Neural progenitor cell (in vitro differentiated cells): ENCODE measurements around the gene KISS1R. TPM values are rescaled to one million over a fixed set of nuclear protein-coding genes. Genes with fewer than 3 reads are reported as not detected.

ENCODE experiments used
- DNase-seq: peaks from one replicate; pipeline ENCODE4 v3.0.0-alpha.2; 2016; ENCODE audit warnings: low spot score
- H2AFZ ChIP-seq: fragments of 200-600 bp; sonication (generic); replicated peaks from 2 replicates; pipeline ENCODE4 v1.6.1; 2016; ENCODE audit warnings: antibody characterized with exemption
- H3F3A ChIP-seq: fragments of 200-600 bp; sonication (generic); 2 replicates; pipeline ENCODE4 v1.6.1; 2016; ENCODE audit warnings: antibody characterized with exemption, low read depth
- H3K27ac ChIP-seq: fragments of 200-600 bp; sonication (generic); 2 replicates; pipeline ENCODE4 v1.5.1; 2016; ENCODE audit warnings: mild to moderate bottlenecking
- H3K27me3 ChIP-seq: fragments of 200-600 bp; sonication (generic); 2 replicates; pipeline ENCODE4 v1.6.1; 2016; ENCODE audit warnings: mild to moderate bottlenecking, moderate library complexity
- H3K36me3 ChIP-seq: fragments of 200-600 bp; sonication (generic); 2 replicates; pipeline ENCODE4 v1.5.1; 2016
- H3K4me1 ChIP-seq: fragments of 200-600 bp; sonication (generic); 2 replicates; pipeline ENCODE4 v1.6.1; 2016; ENCODE audit warnings: mixed run types
- H3K4me2 ChIP-seq: fragments of 200-600 bp; sonication (generic); 2 replicates; pipeline ENCODE4 v1.6.1; 2016
- H3K4me3 ChIP-seq: fragments of 200-600 bp; sonication (generic); 2 replicates; pipeline ENCODE4 v1.5.1; 2016
- H3K79me2 ChIP-seq: fragments of 200-600 bp; sonication (generic); 2 replicates; pipeline ENCODE4 v1.6.1; 2016; ENCODE audit warnings: low read depth
- H3K9ac ChIP-seq: fragments of 200-600 bp; sonication (generic); 2 replicates; pipeline ENCODE4 v1.6.1; 2016
- H3K9me3 ChIP-seq: fragments of 200-600 bp; sonication (generic); 2 replicates; pipeline ENCODE4 v1.5.1; 2016; ENCODE audit warnings: low read depth
- H4K20me1 ChIP-seq: fragments of 200-600 bp; sonication (generic); 2 replicates; pipeline ENCODE4 v1.6.1; 2016; ENCODE audit warnings: low read depth
- H3K27ac Mint-ChIP-seq: 3 replicates; pipeline ENCODE4 v1.8.0; 2021; ENCODE audit warnings: mixed read lengths
- H3K27me3 Mint-ChIP-seq: 2 replicates; pipeline ENCODE4 v1.8.0; 2022; ENCODE audit warnings: low read depth, mild to moderate bottlenecking, inconsistent platforms, moderate library complexity, mixed read lengths; ENCODE audit not compliant: insufficient read depth
- H3K36me3 Mint-ChIP-seq: 3 replicates; pipeline ENCODE4 v1.8.0; 2021; ENCODE audit warnings: mixed read lengths
- H3K4me1 Mint-ChIP-seq: 3 replicates; pipeline ENCODE4 v1.8.0; 2021; ENCODE audit warnings: mixed read lengths
- H3K4me3 Mint-ChIP-seq: 3 replicates; pipeline ENCODE4 v1.8.0; 2021; ENCODE audit warnings: mild to moderate bottlenecking, moderate library complexity, mixed read lengths
- H3K9me3 Mint-ChIP-seq: 3 replicates; pipeline ENCODE4 v1.8.0; 2020; ENCODE audit warnings: mixed read lengths
- EZH2 ChIP-seq: fragments of 200-600 bp; sonication (generic); IDR thresholded peaks from 2 replicates; pipeline ENCODE4 v1.6.1; 2017; ENCODE audit warnings: antibody characterized with exemption, mild to moderate bottlenecking, moderate library complexity
- EZH2phosphoT487 ChIP-seq: fragments of 200-600 bp; sonication (generic); IDR thresholded peaks from 2 replicates; pipeline ENCODE4 v1.6.1; 2017; ENCODE audit warnings: antibody characterized with exemption
- total RNA-seq: library from RNA; depleted of rRNA; stranded (reverse); fragments of >200 nt; gene quantifications from 2 replicates; pipeline ENCODE4 v1.2.3, GENCODE V29; 2015; ENCODE audit warnings: low replicate concordance
- TF ChIP-seq, protein P1 (sequence below): fragments of 200-600 bp; sonication (generic); IDR thresholded peaks from 2 replicates; pipeline ENCODE4 v1.5.1; 2017; ENCODE audit warnings: antibody characterized with exemption, mild to moderate bottlenecking

Gene KISS1R
- 0.77 TPM in 1 of 2 replicates, not detected in the other for total RNA-seq

DNA sequence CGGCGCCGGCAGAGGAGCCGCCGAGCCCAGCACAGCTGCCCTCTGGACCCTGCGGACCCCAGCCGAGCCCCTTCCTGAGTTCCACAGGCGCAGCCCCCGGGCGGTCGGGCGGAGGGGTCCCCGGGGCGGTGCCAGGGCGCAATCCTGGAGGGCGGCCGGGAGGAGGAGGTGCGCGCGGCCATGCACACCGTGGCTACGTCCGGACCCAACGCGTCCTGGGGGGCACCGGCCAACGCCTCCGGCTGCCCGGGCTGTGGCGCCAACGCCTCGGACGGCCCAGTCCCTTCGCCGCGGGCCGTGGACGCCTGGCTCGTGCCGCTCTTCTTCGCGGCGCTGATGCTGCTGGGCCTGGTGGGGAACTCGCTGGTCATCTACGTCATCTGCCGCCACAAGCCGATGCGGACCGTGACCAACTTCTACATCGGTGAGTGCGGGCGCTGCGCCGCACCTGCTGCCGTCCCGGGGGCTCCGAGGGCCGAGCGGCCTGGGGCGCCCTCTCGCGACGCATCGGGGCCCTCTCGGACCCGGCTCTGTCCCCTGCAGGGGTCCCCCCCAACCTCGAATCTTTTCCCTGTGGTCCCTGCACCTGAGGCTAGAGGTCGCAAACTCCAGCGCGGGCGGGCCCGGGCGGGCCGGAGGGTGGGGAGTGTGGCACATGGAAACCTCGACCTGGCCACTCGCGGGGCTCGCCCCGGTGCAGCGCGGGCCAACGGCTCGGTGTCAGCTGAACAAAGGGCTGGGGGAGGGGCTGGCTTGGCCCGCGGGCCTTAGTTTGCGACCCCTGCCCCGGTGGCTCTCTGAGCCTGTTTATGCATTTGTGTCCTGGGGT is at the start of gene KISS1R:
Gene KISS1R (plus strand): TSS at position 11 of the 829 bp plus-strand sequence. CDS start 170 bp downstream, at position 181.
- peak within 1 kb of the TSS; percentile 81 for H3K4me3 Mint-ChIP-seq
- Histone ChIP-seq H3K36me3 (no peaks in the 10 kb centered on the region), H3K4me2 (peak within 1 kb of the TSS; percentile 82), H3K79me2 (peaks cover 2% of the 10 kb centered on the region), H4K20me1 (peaks cover 23% of the 10 kb centered on the region), H3K4me1 (peaks cover 13% of the 10 kb centered on the region), H3F3A (peaks cover 57% of the 10 kb centered on the region), H3K27me3 (peaks cover 88% of the 10 kb centered on the region), H3K9me3 (no peaks in the 10 kb centered on the region), H2AFZ (no peak within 1 kb of the TSS), H3K27ac (no peak within 1 kb of the TSS), H3K9ac (no peak within 1 kb of the TSS), H3K4me3 (peak within 1 kb of the TSS; percentile 58)
- H3K36me3 Mint-ChIP-seq = no peaks in the 10 kb centered on the region
- peak; percentile 93 for DNase-seq
- no peaks in the 10 kb centered on the region for H3K9me3 Mint-ChIP-seq
- no peak within 1 kb of the TSS for H3K27ac Mint-ChIP-seq
- peaks cover 7% of the 10 kb centered on the region for H3K4me1 Mint-ChIP-seq
- TF ChIP-seq, protein P1, sequence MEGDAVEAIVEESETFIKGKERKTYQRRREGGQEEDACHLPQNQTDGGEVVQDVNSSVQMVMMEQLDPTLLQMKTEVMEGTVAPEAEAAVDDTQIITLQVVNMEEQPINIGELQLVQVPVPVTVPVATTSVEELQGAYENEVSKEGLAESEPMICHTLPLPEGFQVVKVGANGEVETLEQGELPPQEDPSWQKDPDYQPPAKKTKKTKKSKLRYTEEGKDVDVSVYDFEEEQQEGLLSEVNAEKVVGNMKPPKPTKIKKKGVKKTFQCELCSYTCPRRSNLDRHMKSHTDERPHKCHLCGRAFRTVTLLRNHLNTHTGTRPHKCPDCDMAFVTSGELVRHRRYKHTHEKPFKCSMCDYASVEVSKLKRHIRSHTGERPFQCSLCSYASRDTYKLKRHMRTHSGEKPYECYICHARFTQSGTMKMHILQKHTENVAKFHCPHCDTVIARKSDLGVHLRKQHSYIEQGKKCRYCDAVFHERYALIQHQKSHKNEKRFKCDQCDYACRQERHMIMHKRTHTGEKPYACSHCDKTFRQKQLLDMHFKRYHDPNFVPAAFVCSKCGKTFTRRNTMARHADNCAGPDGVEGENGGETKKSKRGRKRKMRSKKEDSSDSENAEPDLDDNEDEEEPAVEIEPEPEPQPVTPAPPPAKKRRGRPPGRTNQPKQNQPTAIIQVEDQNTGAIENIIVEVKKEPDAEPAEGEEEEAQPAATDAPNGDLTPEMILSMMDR = peak; percentile 78
- TF ChIP-seq EZH2 = no peak
- peak; percentile 90 for TF ChIP-seq EZH2phosphoT487
- peaks cover 20% of the 10 kb centered on the region for H3K27me3 Mint-ChIP-seq

GRCh38 chr19:867855-868457 is 49.2 kb upstream of the KISS1R start:
- Mint-ChIP-seq H3K27me3 (peaks cover 16% of the 10 kb centered on the region), H3K36me3 (peaks cover 11% of the 10 kb centered on the region), H3K27ac (no peak overlapping the region), H3K4me3 (peak overlapping the region; percentile 6), H3K4me1 (peaks cover 10% of the 10 kb centered on the region), H3K9me3 (no peaks in the 10 kb centered on the region)
- Histone ChIP-seq H3K4me2 (no peak overlapping the region), H3K27ac (no peak overlapping the region), H3K36me3 (no peaks in the 10 kb centered on the region), H3K79me2 (no peaks in the 10 kb centered on the region), H4K20me1 (peaks cover 28% of the 10 kb centered on the region), H3K9ac (no peak overlapping the region), H3K4me3 (no peak overlapping the region), H3F3A (peaks cover 42% of the 10 kb centered on the region), H3K4me1 (peaks cover 7% of the 10 kb centered on the region), H3K9me3 (no peaks in the 10 kb centered on the region), H2AFZ (no peak overlapping the region), H3K27me3 (peaks cover 7% of the 10 kb centered on the region)
- no peak for DNase-seq
- TF ChIP-seq, protein P1 = no peak
- no peak for TF ChIP-seq EZH2
- TF ChIP-seq EZH2phosphoT487 = no peak

- peaks cover under 1% of the 10 kb centered on the region for H3K27me3 ChIP-seq
- no peak overlapping the region for H3K4me3 Mint-ChIP-seq
- no peaks in the 10 kb centered on the region for H3K79me2 ChIP-seq
- no peak overlapping the region for H3K9ac ChIP-seq
- no peak overlapping the region for H3K4me3 ChIP-seq
- no peak overlapping the region for H3K27ac Mint-ChIP-seq
- H3K36me3 Mint-ChIP-seq = peaks cover 11% of the 10 kb centered on the region
- peaks cover 7% of the 10 kb centered on the region for H3K4me1 ChIP-seq
- no peak overlapping the region for H2AFZ ChIP-seq
- H3K27me3 Mint-ChIP-seq = peaks cover 10% of the 10 kb centered on the region
- H3K9me3 Mint-ChIP-seq = no peaks in the 10 kb centered on the region
- no peaks in the 10 kb centered on the region for H3K36me3 ChIP-seq
- H3K4me1 Mint-ChIP-seq = peaks cover 10% of the 10 kb centered on the region
- no peak overlapping the region for H3K4me2 ChIP-seq
- no peak for DNase-seq
- peaks cover 39% of the 10 kb centered on the region for H3F3A ChIP-seq
- H3K27ac ChIP-seq = no peak overlapping the region
- no peaks in the 10 kb centered on the region for H3K9me3 ChIP-seq
- peaks cover 27% of the 10 kb centered on the region for H4K20me1 ChIP-seq
- TF ChIP-seq, protein P1 = no peak
- no peak for TF ChIP-seq EZH2
- TF ChIP-seq EZH2phosphoT487 = no peak
Measured at GRCh38 chr19:868458-869244, 48.5 kb upstream of the KISS1R start.
